Karpas-422 (cell line): ENCODE results near the gene MRC2. TPM values are rescaled to one million over a fixed set of nuclear protein-coding genes. Genes with fewer than 3 reads are reported as not detected.

Experiments
- DNase-seq: peaks from one replicate; pipeline ENCODE4 v3.0.0-alpha.2; 2015
- H2AFZ ChIP-seq: fragments of 200-600 bp; sonication (generic); 2 replicates; pipeline ENCODE4 v1.6.1; 2014; ENCODE audit warnings: antibody characterized with exemption, low read length, mixed read lengths
- H3K27ac ChIP-seq: fragments of 200-600 bp; sonication (generic); 2 replicates; pipeline ENCODE4 v1.5.1; 2014; ENCODE audit warnings: mild to moderate bottlenecking, low read length, moderate library complexity
- H3K27me3 ChIP-seq: fragments of 200-600 bp; sonication (generic); 2 replicates; pipeline ENCODE4 v1.6.1; 2014; ENCODE audit warnings: low read length, mixed read lengths
- H3K36me3 ChIP-seq: fragments of 200-600 bp; sonication (generic); 2 replicates; pipeline ENCODE4 v1.6.1; 2014; ENCODE audit warnings: low read length, mixed read lengths; ENCODE audit not compliant: insufficient read depth
- H3K4me1 ChIP-seq: fragments of 200-600 bp; sonication (generic); 2 replicates; pipeline ENCODE4 v1.6.1; 2014; ENCODE audit warnings: mild to moderate bottlenecking, low read length, mixed read lengths
- H3K4me2 ChIP-seq: fragments of 200-600 bp; sonication (generic); 2 replicates; pipeline ENCODE4 v1.6.1; 2014; ENCODE audit warnings: low read length, low read depth, mild to moderate bottlenecking; ENCODE audit not compliant: poor library complexity, severe bottlenecking
- H3K4me3 ChIP-seq: fragments of 200-600 bp; sonication (generic); 2 replicates; pipeline ENCODE4 v1.5.1; 2014; ENCODE audit warnings: mild to moderate bottlenecking, antibody characterized with exemption, low read length, mixed read lengths
- H3K79me2 ChIP-seq: fragments of 200-600 bp; sonication (generic); 2 replicates; pipeline ENCODE4 v1.6.1; 2014; ENCODE audit warnings: mild to moderate bottlenecking, low read length, mixed read lengths
- H3K9ac ChIP-seq: fragments of 200-600 bp; sonication (generic); 2 replicates; pipeline ENCODE4 v1.6.0; 2014; ENCODE audit warnings: low read length
- H3K9me2 ChIP-seq: fragments of 200-600 bp; sonication (generic), shearing (Covaris generic); replicated peaks from 2 replicates; pipeline ENCODE4 v1.6.0; 2014; ENCODE audit warnings: mild to moderate bottlenecking, low read length, moderate library complexity; ENCODE audit not compliant: insufficient read depth
- H3K9me3 ChIP-seq: fragments of 300-700, 200-600 bp; sonication (generic); 2 replicates; pipeline ENCODE4 v1.6.1; 2014; ENCODE audit warnings: low read length, mixed read lengths
- H4K20me1 ChIP-seq: fragments of 200-600 bp; sonication (generic); 2 replicates; pipeline ENCODE4 v1.6.1; 2014; ENCODE audit warnings: mild to moderate bottlenecking, antibody characterized with exemption, low read length, low read depth; ENCODE audit not compliant: insufficient read depth
- total RNA-seq: library from RNA; depleted of rRNA; stranded (reverse); fragments of >200 nt; shearing (Covaris generic); gene quantifications from 2 replicates; pipeline ENCODE4 v1.2.3, GENCODE V29; 2014; ENCODE audit warnings: low replicate concordance

MRC2 gene
- total RNA-seq, 1 experiment from 2014 or later = 0.26 TPM

GRCh38 chr17:62649570-62649969, 22.1 kb downstream of the MRC2 start:
- Histone ChIP-seq H3K79me2 (no peaks in the 10 kb centered on the region), H3K4me3 (no peak overlapping the region), H3K9ac (no peak overlapping the region), H3K27ac (no peak overlapping the region), H3K36me3 (no peaks in the 10 kb centered on the region), H3K9me3 (no peaks in the 10 kb centered on the region), H3K9me2 (no peaks in the 10 kb centered on the region), H4K20me1 (no peaks in the 10 kb centered on the region), H3K27me3 (0 out of 2 replicates have a peak, but pooled peaks cover 2% of the 10 kb centered on the region), H2AFZ (no peak overlapping the region), H3K4me1 (peaks cover 15% of the 10 kb centered on the region), H3K4me2 (no peak overlapping the region)
- DNase-seq = no peak

GRCh38 chr17:62650587-62650986, 23.1 kb downstream of the MRC2 start:
- Histone ChIP-seq H4K20me1 (no peaks in the 10 kb centered on the region), H3K79me2 (no peaks in the 10 kb centered on the region), H3K27me3 (0 out of 2 replicates have a peak, but pooled peaks cover 2% of the 10 kb centered on the region), H3K4me3 (no peak overlapping the region), H3K4me1 (peaks cover 15% of the 10 kb centered on the region), H3K9me2 (no peaks in the 10 kb centered on the region), H3K36me3 (no peaks in the 10 kb centered on the region), H3K9ac (no peak overlapping the region), H3K4me2 (no peak overlapping the region), H2AFZ (no peak overlapping the region), H3K9me3 (no peaks in the 10 kb centered on the region), H3K27ac (no peak overlapping the region)
- no peak for DNase-seq

- Histone ChIP-seq H3K4me2 (peak overlapping the region; percentile 72), H3K9ac (peak overlapping the region; percentile 69), H3K36me3 (no peaks in the 10 kb centered on the region), H3K4me3 (peak overlapping the region; percentile 66), H3K9me3 (no peaks in the 10 kb centered on the region), H3K27ac (no peak overlapping the region), H3K4me1 (peaks cover 15% of the 10 kb centered on the region), H3K27me3 (0 out of 2 replicates have a peak, but pooled peaks cover 2% of the 10 kb centered on the region), H3K79me2 (no peaks in the 10 kb centered on the region), H4K20me1 (no peaks in the 10 kb centered on the region), H3K9me2 (no peaks in the 10 kb centered on the region), H2AFZ (peak overlapping the region; percentile 86)
- DNase-seq = no peak
These were observed 25.0 kb downstream of the MRC2 start for GRCh38 chr17:62652251-62653001.

GRCh38 chr17:62653002-62653825, 25.7 kb downstream of the MRC2 start:
- DNase-seq = peak; percentile 65
- Histone ChIP-seq H2AFZ (peak overlapping the region; percentile 86), H3K27ac (no peak overlapping the region), H4K20me1 (no peaks in the 10 kb centered on the region), H3K9ac (peak overlapping the region; percentile 69), H3K79me2 (no peaks in the 10 kb centered on the region), H3K4me1 (peaks cover 15% of the 10 kb centered on the region), H3K4me3 (peak overlapping the region; percentile 66), H3K9me3 (no peaks in the 10 kb centered on the region), H3K9me2 (no peaks in the 10 kb centered on the region), H3K27me3 (0 out of 2 replicates have a peak, but pooled peaks cover 2% of the 10 kb centered on the region), H3K4me2 (peak overlapping the region; percentile 72), H3K36me3 (no peaks in the 10 kb centered on the region)

- no peak for DNase-seq
- no peak overlapping the region for H3K9ac ChIP-seq
- no peaks in the 10 kb centered on the region for H3K9me2 ChIP-seq
- no peak overlapping the region for H3K4me2 ChIP-seq
- no peaks in the 10 kb centered on the region for H3K9me3 ChIP-seq
- peaks cover 15% of the 10 kb centered on the region for H3K4me1 ChIP-seq
- no peaks in the 10 kb centered on the region for H4K20me1 ChIP-seq
- no peak overlapping the region; the same call in 1 of the 2 replicates for H2AFZ ChIP-seq
- no peaks in the 10 kb centered on the region for H3K36me3 ChIP-seq
- H3K27me3 ChIP-seq = 0 out of 2 replicates have a peak, but pooled peaks cover 2% of the 10 kb centered on the region
- no peak overlapping the region for H3K27ac ChIP-seq
- H3K79me2 ChIP-seq = no peaks in the 10 kb centered on the region
- no peak overlapping the region; the same call in 1 of the 2 replicates for H3K4me3 ChIP-seq
These were observed 26.6 kb downstream of the MRC2 start for GRCh38 chr17:62653826-62654761.

GRCh38 chr17:62655656-62656055, 28.2 kb downstream of the MRC2 start:
- no peak overlapping the region for H3K4me2 ChIP-seq
- H2AFZ ChIP-seq = no peak overlapping the region
- H3K4me1 ChIP-seq = peaks cover 15% of the 10 kb centered on the region
- DNase-seq = no peak
- H3K27me3 ChIP-seq = 0 out of 2 replicates have a peak, but pooled peaks cover 2% of the 10 kb centered on the region
- no peaks in the 10 kb centered on the region for H3K79me2 ChIP-seq
- H3K27ac ChIP-seq = no peak overlapping the region
- H3K9me3 ChIP-seq = no peaks in the 10 kb centered on the region
- H3K4me3 ChIP-seq = no peak overlapping the region
- H3K36me3 ChIP-seq = no peaks in the 10 kb centered on the region
- no peaks in the 10 kb centered on the region for H3K9me2 ChIP-seq
- H4K20me1 ChIP-seq = no peaks in the 10 kb centered on the region
- H3K9ac ChIP-seq = no peak overlapping the region

GRCh38 chr17:62656446-62656845, 29.0 kb downstream of the MRC2 start:
- H3K4me3 ChIP-seq = no peak overlapping the region
- H3K9me3 ChIP-seq = no peaks in the 10 kb centered on the region
- H3K79me2 ChIP-seq = no peaks in the 10 kb centered on the region
- 0 out of 2 replicates have a peak, but pooled peaks cover 2% of the 10 kb centered on the region for H3K27me3 ChIP-seq
- no peaks in the 10 kb centered on the region for H3K36me3 ChIP-seq
- no peak overlapping the region for H3K9ac ChIP-seq
- no peak overlapping the region for H2AFZ ChIP-seq
- H3K9me2 ChIP-seq = no peaks in the 10 kb centered on the region
- peaks cover 15% of the 10 kb centered on the region for H3K4me1 ChIP-seq
- H4K20me1 ChIP-seq = no peaks in the 10 kb centered on the region
- no peak overlapping the region for H3K4me2 ChIP-seq
- DNase-seq = no peak
- H3K27ac ChIP-seq = no peak overlapping the region
